ENCODE results near the gene NUDT3.

DNA sequence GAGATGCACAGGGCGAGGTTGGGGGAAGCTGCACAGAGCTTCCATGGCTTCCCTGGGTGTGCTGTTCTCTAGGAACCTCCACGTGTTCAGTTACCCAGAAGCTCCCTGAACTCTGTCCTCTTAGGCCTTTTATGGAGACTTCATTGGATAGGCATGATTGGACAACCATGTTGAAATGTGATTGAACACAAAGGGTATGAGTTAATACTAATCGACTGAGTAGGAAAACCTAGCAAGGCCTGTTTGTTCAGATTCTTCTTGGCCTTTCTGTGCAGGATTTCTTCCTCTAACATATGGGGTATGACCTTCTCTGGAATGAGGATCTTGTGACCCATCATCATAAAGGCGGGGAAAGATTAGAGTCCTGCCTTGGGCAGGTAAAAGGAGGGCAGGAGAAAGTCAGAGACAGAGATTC lies 73.0 kb downstream of the NUDT3 start:
- no peak for TF ChIP-seq POU2F2 (IDR thresholded peaks at IDR 0.05; ENCODE audit: low read depth, low read length)
- no peak for TF ChIP-seq POLR2AphosphoS5 (IDR thresholded peaks at IDR 0.05; ENCODE audit: low read depth, low read length)
- TF ChIP-seq POLR2A (IDR thresholded peaks at IDR 0.05; ENCODE audit: low read depth, low read length), result no peak
- no peak for TF ChIP-seq SPI1 (IDR thresholded peaks at IDR 0.05; ENCODE audit: low read depth, low read length)
